HG02884 (cell line): ENCODE measurements around the gene LMNTD2.

Experiments
- ATAC-seq: cut with Tn5 transposase; IDR thresholded peaks from one replicate; pipeline ENCODE4 v1.9.1; 2021; ENCODE audit warnings: mild to moderate bottlenecking, moderate library complexity; ENCODE audit not compliant: unreplicated experiment

The LMNTD2 gene

GRCh38 chr11:560305-561147, at the start of gene LMNTD2, which contains the start of gene RASSF7:
TSS of gene LMNTD2 (minus strand) at chr11:560738. CDS start at chr11:560716, 22 bp downstream.
TSS of gene RASSF7 (plus strand) at chr11:560970. CDS start at chr11:561769, 799 bp downstream.
- peak; percentile 64 for ATAC-seq

GRCh38 chr11:609341-609811, 48.8 kb upstream of the LMNTD2 start:
- no peak for ATAC-seq

GRCh38 chr11:608791-609251, 48.3 kb upstream of the LMNTD2 start:
- ATAC-seq, result no peak

- no peak for ATAC-seq
These were observed 47.6 kb upstream of the LMNTD2 start for GRCh38 chr11:607971-608659.

- no peak for ATAC-seq
These were observed 46.7 kb upstream of the LMNTD2 start for GRCh38 chr11:607020-607780.

- ATAC-seq, result no peak
These were observed 45.7 kb upstream of the LMNTD2 start for GRCh38 chr11:606245-606644.

- no peak for ATAC-seq
These were observed 45.0 kb upstream of the LMNTD2 start for GRCh38 chr11:605286-606129.

GRCh38 chr11:603154-603553, 42.6 kb upstream of the LMNTD2 start:
- no peak for ATAC-seq

GRCh38 chr11:601573-602245, 41.2 kb upstream of the LMNTD2 start:
- ATAC-seq, result no peak

- no peak for ATAC-seq
These were observed 37.6 kb upstream of the LMNTD2 start for GRCh38 chr11:598005-598680.

- ATAC-seq, result no peak
These were observed 36.7 kb upstream of the LMNTD2 start for GRCh38 chr11:597166-597725.

- ATAC-seq, result no peak
These were observed 35.8 kb upstream of the LMNTD2 start for GRCh38 chr11:596374-596773.

GRCh38 chr11:595400-595799, 34.9 kb upstream of the LMNTD2 start:
- ATAC-seq, result no peak

GRCh38 chr11:593347-593746, 32.8 kb upstream of the LMNTD2 start:
- ATAC-seq, result no peak

- no peak for ATAC-seq
These were observed 32.4 kb upstream of the LMNTD2 start for GRCh38 chr11:592918-593317.

- no peak for ATAC-seq
These were observed 32.0 kb upstream of the LMNTD2 start for GRCh38 chr11:592501-592900.

GRCh38 chr11:590997-591396, 30.5 kb upstream of the LMNTD2 start:
- ATAC-seq, result no peak

- no peak for ATAC-seq
These were observed 29.3 kb upstream of the LMNTD2 start for GRCh38 chr11:589798-590197.

GRCh38 chr11:587978-588380, 27.4 kb upstream of the LMNTD2 start:
- no peak for ATAC-seq
